Transverse colon (tissue), 4 donors: ENCODE measurements around the gene RASA4B. TPM values are rescaled to one million over a fixed set of nuclear protein-coding genes. Genes with fewer than 3 reads are reported as not detected.
A peak's percentile ranks its signal among the peaks of the same experiment; 100 is the strongest.
"Not testable (repeated sequence)": the region's sequence is repeated elsewhere in the genome, so short reads cannot be mapped to it uniquely, and the experiment has no call there.

Experiments
- DNase-seq: peaks from one replicate; pipeline ENCODE4 v3.0.0-alpha.2; 2019
- H3K27ac ChIP-seq, 4 donors: fragments of 200-600 bp; sonication (generic); 2 replicates each; pipeline ENCODE4 v1.5.1; 2016 to 2018; ENCODE audit warnings: inconsistent platforms in 4 of 4
- H3K27me3 ChIP-seq: fragments of 200-600 bp; sonication (generic); 2 replicates; pipeline ENCODE4 v1.5.1; 2017; ENCODE audit warnings: inconsistent platforms
- H3K36me3 ChIP-seq, 4 donors: fragments of 200-600 bp; sonication (generic); 2 replicates each; pipeline ENCODE4 v1.5.1; 2017 to 2019; ENCODE audit warnings: inconsistent platforms in 4 of 4
- H3K4me1 ChIP-seq, 4 donors: fragments of 200-600 bp; sonication (generic); 2 replicates each; pipeline ENCODE4 v1.5.1; 2017 to 2020; ENCODE audit warnings: inconsistent platforms in 4 of 4
- H3K4me3 ChIP-seq, 4 donors: fragments of 200-600 bp; sonication (generic); 1 replicate in 1 of 4; 2 replicates in 3 of 4; pipeline versions ENCODE4 v1.5.1 to v1.6.1; 2017 to 2019; ENCODE audit warnings: inconsistent platforms in 4 of 4
- H3K9me3 ChIP-seq, 2 donors: fragments of 200-600 bp; sonication (generic); 2 replicates each; pipeline ENCODE4 v1.5.1; 2017 to 2019; ENCODE audit warnings: inconsistent platforms in 2 of 2
- CTCF ChIP-seq, 5 experiments: fragments of 200-600 bp in 3 of 5; fragments of 450-650 bp in 2 of 5; sonication (generic) in 3 of 5; IDR thresholded peaks; 1 replicate in 2 of 5; 2 replicates in 3 of 5; pipeline ENCODE4 v1.5.1; 2016 to 2017; ENCODE audit warnings: antibody characterized with exemption in 5 of 5, inconsistent platforms in 3 of 5, mild to moderate bottlenecking in 2 of 5, moderate library complexity in 1 of 5
- WGBS, 2 donors: methylation state at CpG; one replicate each; pipeline ENCODE4 v1.1.5; 2018; ENCODE audit warnings: low coverage in 1 of 2; 5-methylcytosine and 5-hydroxymethylcytosine counted together
- in situ Hi-C, 4 donors: fragments of 200-750 bp; cut with MboI; loops; one replicate each; pipeline versions ENCODE4 v1.15.0 to v1.15.1; 2017; ENCODE audit warnings: low sequenced_read_pairs in 3 of 4, low pct_ligation_motif_present in 1 of 4, low pct_unique_long_range_greater_than_20kb in 1 of 4
- intact Hi-C: fragments of 100-400 bp; cut with DNase I; formaldehyde crosslinking; loops from one replicate; pipeline ENCODE4 v1.15.1; 2023; ENCODE audit warnings: low total_unique reads
- total RNA-seq, 4 donors: library from RNA; depleted of rRNA; stranded (reverse); fragments of >200 nt; gene quantifications; one replicate each; pipeline ENCODE4 v1.1.0, GENCODE V29; 2016

RASA4B gene
- total RNA-seq, 4 donors from 2014 or later = 10.9 to 41.9 (median 19.8) TPM

- H3K4me3 ChIP-seq, intact Hi-C loops, H3K36me3 ChIP-seq, H3K27me3 ChIP-seq, in situ Hi-C loops, H3K27ac ChIP-seq, H3K9me3 ChIP-seq, H3K4me1 ChIP-seq: not testable (repeated sequence)
- peak; percentile 43 for DNase-seq
- 47% methylated on average over 4 of the region's 33 CpGs; no CpG with 5 or more reads in 1 of the 2 donors for WGBS, 2 donors
Observed at GRCh38 chr7:102493220-102493935, 24.2 kb downstream of the RASA4B start.

- in situ Hi-C loops, H3K36me3 ChIP-seq, H3K4me3 ChIP-seq, H3K27me3 ChIP-seq, H3K27ac ChIP-seq, H3K9me3 ChIP-seq, H3K4me1 ChIP-seq, intact Hi-C loops: not testable (repeated sequence)
- peak; percentile 88 for DNase-seq
- 66% methylated on average over 3 of the region's 12 CpGs; no CpG with 5 or more reads in 1 of the 2 donors for WGBS, 2 donors
Observed at GRCh38 chr7:102490529-102491075, 27.0 kb downstream of the RASA4B start.

GRCh38 chr7:102484317-102484716 is 33.3 kb downstream of the RASA4B start:
- H3K4me3 ChIP-seq, H3K27me3 ChIP-seq, H3K9me3 ChIP-seq, H3K36me3 ChIP-seq, in situ Hi-C loops, H3K4me1 ChIP-seq, DNase-seq, H3K27ac ChIP-seq, intact Hi-C loops: not testable (repeated sequence)
- no CpG with 5 or more reads among the region's 5 CpGs for WGBS, 2 donors

- H3K4me1 ChIP-seq, H3K9me3 ChIP-seq, DNase-seq, H3K27me3 ChIP-seq, H3K27ac ChIP-seq, intact Hi-C loops, H3K4me3 ChIP-seq, in situ Hi-C loops, H3K36me3 ChIP-seq: not testable (repeated sequence)
- WGBS, 2 donors = no CpG with 5 or more reads among the region's 10 CpGs
Observed at GRCh38 chr7:102481962-102482361, 35.6 kb downstream of the RASA4B start.

GRCh38 chr7:102479982-102480637 is 37.5 kb downstream of the RASA4B start:
- H3K9me3 ChIP-seq, H3K4me3 ChIP-seq, H3K4me1 ChIP-seq, H3K36me3 ChIP-seq, H3K27me3 ChIP-seq, in situ Hi-C loops, H3K27ac ChIP-seq, intact Hi-C loops: not testable (repeated sequence)
- TF ChIP-seq CTCF (IDR thresholded peaks at IDR 0.05) = peak in 4 of 5 experiments; percentile 32 to 65 (median 48)
- DNase-seq = peak; percentile 70
- 4% methylated on average over 8 of the region's 11 CpGs; no CpG with 5 or more reads in 1 of the 2 donors for WGBS, 2 donors

GRCh38 chr7:102479209-102479584 is 38.4 kb downstream of the RASA4B start:
- peak overlapping the region in 2 of 4 donors; percentile 63 to 65 for H3K27ac ChIP-seq
- DNase-seq, H3K4me3 ChIP-seq, in situ Hi-C loops, intact Hi-C loops, H3K4me1 ChIP-seq, H3K36me3 ChIP-seq, H3K27me3 ChIP-seq, H3K9me3 ChIP-seq: not testable (repeated sequence)
- WGBS, 2 donors = 12% methylated on average over 6 of the region's 10 CpGs; no CpG with 5 or more reads in 1 of the 2 donors
